IPS-18c (cell line): ENCODE data around the gene SORL1.

Experiments used
- H3K4me3 ChIP-seq: 2 replicates; pipeline ENCODE4 v1.7.0; 2013; ENCODE audit warnings: low read depth, mild to moderate bottlenecking, low read length, moderate library complexity; ENCODE audit not compliant: insufficient read depth
- H3K9me3 ChIP-seq: one replicate; pipeline ENCODE4 v1.6.1; 2013; ENCODE audit warnings: mild to moderate bottlenecking, low read length, moderate library complexity; ENCODE audit not compliant: control insufficient read depth, insufficient read depth

The SORL1 gene

DNA sequence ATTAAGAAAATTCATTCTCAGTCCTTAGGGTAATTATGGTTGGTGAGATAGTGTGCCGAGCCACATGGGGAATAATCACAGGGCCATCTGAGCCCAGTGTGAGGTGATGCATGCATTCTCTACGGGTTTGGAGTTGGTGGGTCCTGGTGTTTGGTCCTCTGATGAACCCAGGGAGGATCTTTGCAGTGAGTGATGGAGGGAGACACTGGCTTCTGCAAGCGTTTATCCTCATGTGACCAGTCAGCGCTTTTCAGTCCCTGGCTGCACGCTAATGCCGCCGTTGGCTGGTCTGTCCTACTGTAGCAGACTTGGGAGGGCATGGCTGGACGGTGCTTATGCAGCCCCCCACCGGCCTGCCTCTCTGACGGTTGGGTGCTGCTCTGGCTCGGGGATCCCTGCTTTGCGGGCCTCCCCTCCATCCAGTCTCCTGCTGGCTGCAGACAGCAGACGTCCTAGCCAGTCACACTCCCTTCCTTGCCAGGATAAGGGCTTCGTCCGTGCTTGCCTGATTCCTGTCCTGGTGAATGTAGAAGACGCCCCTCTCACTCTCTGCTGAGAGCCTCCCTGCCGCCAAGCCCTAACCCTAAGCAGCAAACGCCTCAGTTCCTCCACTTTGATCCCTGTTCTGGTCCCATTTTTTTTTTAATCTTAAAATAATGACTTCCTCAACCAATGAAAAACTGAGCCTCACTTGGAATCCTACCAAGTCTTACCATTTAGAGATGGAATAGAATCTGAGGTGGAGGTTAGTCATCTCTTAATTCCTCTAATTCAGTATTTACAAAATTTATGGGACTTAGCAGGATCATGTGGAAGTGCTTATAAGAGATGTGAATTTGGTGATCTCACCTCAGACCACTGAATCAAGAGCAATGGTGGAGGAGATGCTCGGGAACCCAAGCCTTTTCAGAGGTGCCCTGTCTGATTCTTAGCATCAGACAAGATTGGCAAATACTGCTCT is 144.4 kb downstream of the SORL1 start:
- H3K4me3 ChIP-seq: no peak overlapping the region
- H3K9me3 ChIP-seq: no peaks in the 10 kb centered on the region

- Histone ChIP-seq H3K9me3 (no peaks in the 10 kb centered on the region), H3K4me3 (no peak overlapping the region)
These were observed 151.2 kb downstream of the SORL1 start for GRCh38 chr11:121603316-121603715.

DNA sequence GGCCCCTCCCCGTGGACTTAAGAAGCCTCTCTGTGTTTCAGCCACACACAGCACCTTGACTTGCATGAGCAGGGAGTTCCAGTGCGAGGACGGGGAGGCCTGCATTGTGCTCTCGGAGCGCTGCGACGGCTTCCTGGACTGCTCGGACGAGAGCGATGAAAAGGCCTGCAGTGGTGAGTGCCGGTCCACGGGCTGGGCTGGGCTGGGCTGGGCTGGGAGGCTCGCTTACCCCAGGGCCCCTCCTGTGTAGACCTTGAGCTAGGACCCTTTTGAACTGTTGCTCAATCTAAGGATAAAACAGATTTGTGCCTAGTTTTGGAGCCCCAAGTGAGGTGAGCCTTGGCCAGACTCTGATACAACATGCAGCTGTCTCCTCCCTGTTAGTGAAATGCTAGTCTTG is 152.0 kb downstream of the SORL1 start:
- H3K4me3 ChIP-seq: no peak overlapping the region
- H3K9me3 ChIP-seq: no peaks in the 10 kb centered on the region

DNA sequence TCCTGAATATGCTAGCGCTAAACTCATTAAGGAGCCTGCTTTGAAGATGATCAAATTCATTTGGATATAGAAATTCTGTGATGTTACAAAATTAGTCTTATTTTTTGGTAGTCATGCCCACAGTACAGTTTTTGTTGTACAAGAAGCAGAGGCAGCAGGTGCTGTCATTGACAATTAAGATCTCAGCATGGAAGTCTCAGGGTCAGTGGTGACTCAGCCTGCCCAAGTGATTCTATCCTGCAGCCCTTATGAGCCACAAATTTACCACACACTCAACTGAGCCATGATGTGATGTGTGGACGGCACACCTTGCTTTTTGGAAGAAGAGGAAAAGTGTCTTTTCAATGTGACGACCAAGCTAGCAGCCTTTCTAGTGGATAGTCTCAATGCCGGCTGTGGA is 154.2 kb downstream of the SORL1 start:
- no peak overlapping the region for H3K4me3 ChIP-seq
- H3K9me3 ChIP-seq: no peaks in the 10 kb centered on the region

GRCh38 chr11:121607341-121607740 is 155.2 kb downstream of the SORL1 start:
- no peak overlapping the region for H3K4me3 ChIP-seq
- H3K9me3 ChIP-seq: no peaks in the 10 kb centered on the region

GRCh38 chr11:121608545-121609098 is 156.5 kb downstream of the SORL1 start:
- Histone ChIP-seq H3K9me3 (no peaks in the 10 kb centered on the region), H3K4me3 (no peak overlapping the region)

- Histone ChIP-seq H3K4me3 (no peak overlapping the region), H3K9me3 (no peaks in the 10 kb centered on the region)
These were observed 158.6 kb downstream of the SORL1 start for GRCh38 chr11:121610706-121611105.

- no peak overlapping the region for H3K4me3 ChIP-seq
- H3K9me3 ChIP-seq: no peaks in the 10 kb centered on the region
These were observed 159.1 kb downstream of the SORL1 start for GRCh38 chr11:121611242-121611641.

DNA sequence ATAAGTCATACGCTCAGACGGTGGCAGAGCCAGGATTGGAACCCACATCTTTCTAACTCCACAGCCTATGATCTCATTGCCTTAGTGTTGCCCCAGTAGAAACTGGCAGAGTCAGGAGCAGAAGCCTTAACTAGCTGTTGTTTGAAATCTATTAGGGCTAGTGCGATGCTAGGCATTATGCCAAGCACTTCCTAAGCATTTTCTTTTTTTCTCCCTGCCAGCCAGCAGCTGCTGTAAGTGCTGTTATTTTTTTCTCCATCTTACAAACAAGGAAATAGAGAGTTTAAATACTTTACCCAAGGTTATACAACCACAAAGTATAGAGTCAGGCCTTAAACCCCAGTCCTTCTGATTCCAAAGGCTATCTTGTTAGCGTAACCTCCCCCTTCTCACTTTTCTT is 161.6 kb downstream of the SORL1 start:
- H3K9me3 ChIP-seq: no peaks in the 10 kb centered on the region

DNA sequence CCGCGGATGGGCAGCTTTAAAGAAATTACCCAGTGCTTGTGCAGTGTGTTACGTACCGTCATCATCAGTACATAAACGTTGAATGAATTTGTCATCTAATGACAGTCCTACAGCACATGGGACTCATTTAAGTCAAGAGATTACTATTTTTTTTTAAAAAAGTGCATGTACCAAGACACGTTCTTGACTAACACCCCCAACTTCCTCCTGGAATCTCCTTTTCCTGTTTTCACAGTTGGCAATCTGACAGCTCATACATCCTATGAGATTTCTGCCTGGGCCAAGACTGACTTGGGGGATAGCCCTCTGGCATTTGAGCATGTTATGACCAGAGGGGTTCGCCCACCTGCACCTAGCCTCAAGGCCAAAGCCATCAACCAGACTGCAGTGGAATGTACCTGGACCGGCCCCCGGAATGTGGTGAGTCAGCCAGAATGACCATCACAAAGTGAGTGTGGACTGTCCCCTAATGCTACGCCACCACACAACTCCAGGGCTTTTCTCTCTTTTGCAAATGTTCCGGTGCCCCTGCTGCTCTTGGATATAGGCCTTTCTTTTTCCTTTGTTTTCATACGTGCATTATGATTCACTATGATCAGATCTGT is 162.6 kb downstream of the SORL1 start:
- no peaks in the 10 kb centered on the region for H3K9me3 ChIP-seq
- H3K4me3 ChIP-seq: no peak overlapping the region

More for the DNA sequence above, 161.6 kb downstream of the SORL1 start:
- no peak overlapping the region for H3K4me3 ChIP-seq

GRCh38 chr11:121615501-121615900 is 163.4 kb downstream of the SORL1 start:
- H3K4me3 ChIP-seq: no peak overlapping the region
- no peaks in the 10 kb centered on the region for H3K9me3 ChIP-seq

DNA sequence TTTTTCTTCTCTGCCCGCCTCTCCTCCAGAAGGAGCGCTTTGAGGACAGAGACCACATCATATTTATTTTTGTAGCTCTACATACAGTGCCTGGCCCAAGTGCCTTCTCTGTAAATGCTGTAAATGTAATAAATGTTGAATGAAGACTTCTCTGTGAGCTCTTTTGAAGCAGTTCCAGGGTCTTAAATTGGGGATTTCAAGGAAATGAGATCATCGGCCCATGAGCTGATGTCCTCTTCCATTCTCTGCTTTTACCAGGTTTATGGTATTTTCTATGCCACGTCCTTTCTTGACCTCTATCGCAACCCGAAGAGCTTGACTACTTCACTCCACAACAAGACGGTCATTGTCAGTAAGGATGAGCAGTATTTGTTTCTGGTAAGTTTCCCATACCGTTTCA is 166.4 kb downstream of the SORL1 start:
- H3K4me3 ChIP-seq: no peak overlapping the region
- no peaks in the 10 kb centered on the region for H3K9me3 ChIP-seq

- no peak overlapping the region for H3K4me3 ChIP-seq
These were observed 173.8 kb downstream of the SORL1 start for GRCh38 chr11:121625777-121626506.

DNA sequence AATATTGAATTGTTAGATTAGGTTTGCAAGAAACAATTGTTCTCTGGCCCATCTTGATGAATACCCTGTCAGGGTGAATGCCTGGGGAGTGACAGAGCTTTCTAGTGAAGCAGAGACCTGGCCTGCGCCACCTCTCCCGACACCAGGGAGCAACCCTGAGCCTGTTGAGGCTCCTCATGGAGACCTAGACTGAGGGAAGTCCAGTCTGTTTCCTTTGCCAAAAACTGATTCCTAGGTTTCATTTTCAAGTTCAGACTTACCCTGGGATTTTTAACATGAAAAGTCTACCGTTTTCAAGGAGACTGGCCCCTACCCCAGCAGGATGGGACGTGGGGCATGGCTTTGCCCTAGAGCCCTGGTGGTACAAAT is 174.4 kb downstream of the SORL1 start:
- Histone ChIP-seq H3K4me3 (no peak overlapping the region), H3K9me3 (no peaks in the 10 kb centered on the region)

More at GRCh38 chr11:121625777-121626506, 173.8 kb downstream of the SORL1 start:
- H3K9me3 ChIP-seq: no peaks in the 10 kb centered on the region

GRCh38 chr11:121626980-121627379 is 174.9 kb downstream of the SORL1 start:
- Histone ChIP-seq H3K4me3 (no peak overlapping the region), H3K9me3 (no peaks in the 10 kb centered on the region)

DNA sequence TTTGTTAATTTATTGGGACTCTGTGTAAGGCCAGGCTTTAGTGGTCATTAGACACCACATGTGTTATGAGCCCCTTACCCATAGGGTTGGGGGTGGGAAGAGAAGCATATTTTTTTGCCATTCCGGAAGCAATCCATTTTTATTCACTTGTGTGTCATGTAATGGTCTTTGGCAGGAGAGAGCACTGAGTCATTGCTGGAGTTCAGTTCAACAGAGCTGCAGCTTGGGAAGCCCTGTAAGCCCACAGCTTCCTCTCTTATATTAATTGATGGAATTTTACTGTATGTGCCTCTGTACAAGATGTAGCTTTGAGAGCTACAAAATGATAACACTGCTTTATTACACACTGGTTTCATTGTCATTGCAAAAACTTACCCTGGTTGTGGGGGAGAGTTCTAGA is 177.9 kb downstream of the SORL1 start:
- Histone ChIP-seq H3K9me3 (no peaks in the 10 kb centered on the region), H3K4me3 (no peak overlapping the region)

DNA sequence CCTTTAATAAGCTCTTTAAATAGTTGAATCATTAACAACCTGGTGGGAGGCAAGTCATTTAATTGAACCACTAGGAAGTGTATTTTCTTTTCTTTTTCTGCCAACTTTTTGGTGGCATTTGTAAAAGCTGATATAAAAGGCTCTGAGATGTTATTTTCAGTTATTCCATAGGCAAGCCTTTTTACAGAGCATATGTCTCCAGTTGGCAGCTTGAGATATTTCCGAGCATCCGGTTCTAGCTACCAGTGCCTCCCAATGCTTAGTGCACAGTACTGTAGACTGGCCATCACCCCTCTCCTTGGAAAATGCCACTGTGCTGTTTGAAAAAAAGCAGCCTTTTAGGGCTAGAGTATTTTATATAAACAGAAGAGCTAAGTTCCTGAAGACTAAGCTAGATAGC is 179.3 kb downstream of the SORL1 start:
- Histone ChIP-seq H3K4me3 (no peak overlapping the region), H3K9me3 (no peaks in the 10 kb centered on the region)
